Measurements from ENCODE around the gene ZFP28. TPM values are rescaled to one million over a fixed set of nuclear protein-coding genes. Genes with fewer than 3 reads are reported as not detected.

ZFP28 gene
- total and polyA plus RNA-seq, 2 donors from 2014 or later: 3.4 to 11.6 TPM

DNA sequence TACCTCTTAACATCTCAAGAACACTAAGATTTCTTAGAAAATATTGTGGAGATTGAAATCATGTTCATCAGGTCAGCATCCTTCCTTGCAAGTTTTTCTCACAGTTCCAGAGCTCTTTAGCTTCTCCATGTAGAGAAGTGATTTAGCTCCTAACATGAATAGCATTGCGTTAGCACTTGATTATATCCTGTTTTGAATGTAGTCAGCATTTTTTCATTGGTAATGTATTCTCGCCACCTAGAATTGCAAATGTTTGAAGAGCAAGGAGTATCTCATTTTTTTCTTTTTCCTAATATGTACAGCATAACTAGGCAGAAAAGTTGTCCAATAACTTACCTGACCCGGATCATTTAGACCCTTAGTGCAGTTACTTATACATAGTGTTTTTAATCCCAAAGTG is 35.2 kb downstream of the ZFP28 start:
- H3K9me3 ChIP-seq (ENCODE audit: control insufficient read depth in 2 of 3, insufficient read depth in 1 of 3, low read length in 3 of 3): peaks cover 20 to 83% (median 58%) of the 10 kb centered on the region in 3 donors
- intact Hi-C loops (cut with DNase I): no loop called here
- no peak for DNase-seq
- peaks cover 14 to 59% (median 43%) of the 10 kb centered on the region in 3 donors for H3K36me3 ChIP-seq (ENCODE audit: control insufficient read depth in 2 of 3, insufficient read depth in 3 of 3, low read length in 3 of 3)
- H3K4me3 ChIP-seq (ENCODE audit: low read length in 3 of 3): peak overlapping the region in 2 of 3 donors; percentile 7 to 14
- no peak for FAIRE-seq
- H3K27me3 ChIP-seq (ENCODE audit: control insufficient read depth, insufficient read depth, low read length): no peaks in the 10 kb centered on the region
- no peak overlapping the region for H3K27ac ChIP-seq (ENCODE audit: low read depth in 2 of 2, low read length in 2 of 2)
- TF ChIP-seq, protein P1, sequence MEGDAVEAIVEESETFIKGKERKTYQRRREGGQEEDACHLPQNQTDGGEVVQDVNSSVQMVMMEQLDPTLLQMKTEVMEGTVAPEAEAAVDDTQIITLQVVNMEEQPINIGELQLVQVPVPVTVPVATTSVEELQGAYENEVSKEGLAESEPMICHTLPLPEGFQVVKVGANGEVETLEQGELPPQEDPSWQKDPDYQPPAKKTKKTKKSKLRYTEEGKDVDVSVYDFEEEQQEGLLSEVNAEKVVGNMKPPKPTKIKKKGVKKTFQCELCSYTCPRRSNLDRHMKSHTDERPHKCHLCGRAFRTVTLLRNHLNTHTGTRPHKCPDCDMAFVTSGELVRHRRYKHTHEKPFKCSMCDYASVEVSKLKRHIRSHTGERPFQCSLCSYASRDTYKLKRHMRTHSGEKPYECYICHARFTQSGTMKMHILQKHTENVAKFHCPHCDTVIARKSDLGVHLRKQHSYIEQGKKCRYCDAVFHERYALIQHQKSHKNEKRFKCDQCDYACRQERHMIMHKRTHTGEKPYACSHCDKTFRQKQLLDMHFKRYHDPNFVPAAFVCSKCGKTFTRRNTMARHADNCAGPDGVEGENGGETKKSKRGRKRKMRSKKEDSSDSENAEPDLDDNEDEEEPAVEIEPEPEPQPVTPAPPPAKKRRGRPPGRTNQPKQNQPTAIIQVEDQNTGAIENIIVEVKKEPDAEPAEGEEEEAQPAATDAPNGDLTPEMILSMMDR (IDR thresholded peaks at IDR 0.05; ENCODE audit: borderline replicate concordance, extremely low read depth, insufficient read depth): no peak
- H3K4me1 ChIP-seq (ENCODE audit: control insufficient read depth in 2 of 3, insufficient read depth in 2 of 3, low read depth in 1 of 3, low read length in 3 of 3): no peaks in the 10 kb centered on the region
- no peak overlapping the region for H3K9ac ChIP-seq (ENCODE audit: low read length in 3 of 3)

DNA sequence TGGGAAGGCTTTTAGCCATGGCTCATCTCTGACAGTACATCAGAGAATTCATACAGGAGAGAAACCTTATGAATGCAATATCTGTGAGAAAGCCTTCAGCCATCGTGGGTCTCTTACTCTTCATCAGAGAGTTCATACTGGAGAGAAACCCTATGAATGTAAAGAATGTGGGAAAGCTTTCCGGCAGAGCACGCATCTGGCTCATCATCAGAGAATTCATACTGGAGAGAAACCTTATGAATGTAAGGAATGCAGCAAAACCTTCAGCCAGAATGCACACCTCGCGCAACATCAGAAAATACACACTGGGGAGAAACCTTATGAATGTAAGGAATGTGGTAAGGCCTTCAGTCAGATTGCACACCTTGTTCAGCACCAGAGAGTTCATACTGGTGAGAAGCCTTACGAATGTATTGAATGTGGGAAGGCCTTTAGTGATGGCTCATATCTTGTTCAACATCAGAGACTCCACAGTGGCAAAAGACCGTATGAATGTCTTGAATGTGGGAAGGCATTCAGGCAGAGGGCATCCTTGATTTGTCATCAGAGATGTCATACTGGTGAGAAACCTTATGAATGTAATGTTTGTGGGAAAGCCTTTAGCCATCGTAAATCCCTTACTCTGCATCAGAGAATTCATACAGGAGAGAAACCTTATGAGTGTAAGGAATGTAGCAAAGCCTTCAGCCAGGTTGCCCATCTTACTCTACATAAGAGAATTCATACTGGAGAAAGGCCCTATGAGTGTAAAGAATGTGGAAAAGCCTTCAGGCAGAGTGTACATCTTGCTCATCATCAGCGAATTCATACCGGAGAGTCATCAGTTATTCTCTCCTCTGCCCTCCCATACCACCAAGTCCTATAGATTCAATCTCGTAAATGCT is 39.2 kb downstream of the ZFP28 start:
- no peak for FAIRE-seq
- intact Hi-C loops (cut with DNase I): no loop called here
- TF ChIP-seq, protein P1 (IDR thresholded peaks at IDR 0.05; ENCODE audit: borderline replicate concordance, extremely low read depth, insufficient read depth): no peak
- H3K27ac ChIP-seq (ENCODE audit: low read depth in 2 of 2, low read length in 2 of 2): no peak overlapping the region
- H3K9ac ChIP-seq (ENCODE audit: low read length in 3 of 3): no peak overlapping the region
- peaks cover 8 to 42% (median 25%) of the 10 kb centered on the region in 3 donors for H3K36me3 ChIP-seq (ENCODE audit: control insufficient read depth in 2 of 3, insufficient read depth in 3 of 3, low read length in 3 of 3)
- peaks cover 23 to 95% (median 73%) of the 10 kb centered on the region in 3 donors for H3K9me3 ChIP-seq (ENCODE audit: control insufficient read depth in 2 of 3, insufficient read depth in 1 of 3, low read length in 3 of 3)
- H3K4me1 ChIP-seq (ENCODE audit: control insufficient read depth in 2 of 3, insufficient read depth in 2 of 3, low read depth in 1 of 3, low read length in 3 of 3): no peaks in the 10 kb centered on the region
- no peaks in the 10 kb centered on the region for H3K27me3 ChIP-seq (ENCODE audit: control insufficient read depth, insufficient read depth, low read length)
- DNase-seq: no peak
- H3K4me3 ChIP-seq (ENCODE audit: low read length in 3 of 3): peak overlapping the region in 2 of 3 donors; percentile 9 to 44

DNA sequence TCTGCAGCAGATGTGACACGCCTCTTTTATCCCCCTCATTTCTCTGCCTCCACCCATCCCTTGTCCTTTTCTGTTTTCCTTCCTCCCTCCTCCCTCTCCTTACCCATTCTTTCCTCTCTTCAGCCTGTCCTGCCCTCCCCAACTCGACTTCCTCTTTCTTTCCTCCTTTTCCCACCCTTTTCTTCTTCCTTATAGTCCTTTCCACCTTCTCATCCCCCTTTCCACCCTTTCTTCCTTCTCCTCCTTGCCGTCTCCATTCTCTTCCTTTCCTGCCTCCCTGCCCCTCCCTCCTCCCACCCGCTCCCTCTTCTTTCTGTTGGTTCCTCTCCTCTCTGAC is 55.7 kb downstream of the ZFP28 start:
- TF ChIP-seq, protein P1 (IDR thresholded peaks at IDR 0.05; ENCODE audit: borderline replicate concordance, extremely low read depth, insufficient read depth): no peak
- Histone ChIP-seq H3K27ac (ENCODE audit: low read depth in 2 of 2, low read length in 2 of 2) (no peak overlapping the region), H3K27me3 (ENCODE audit: control insufficient read depth, insufficient read depth, low read length) (no peaks in the 10 kb centered on the region), H3K9me3 (ENCODE audit: control insufficient read depth in 2 of 3, insufficient read depth in 1 of 3, low read length in 3 of 3) (peaks cover 0 to 4% (median 0%) of the 10 kb centered on the region in 3 donors), H3K4me1 (ENCODE audit: control insufficient read depth in 2 of 3, insufficient read depth in 2 of 3, low read depth in 1 of 3, low read length in 3 of 3) (peaks cover 4 to 10% (median 8%) of the 10 kb centered on the region in 3 donors), H3K9ac (ENCODE audit: low read length in 3 of 3) (no peak overlapping the region), H3K4me3 (ENCODE audit: low read length in 3 of 3) (peak overlapping the region; percentile 83 to 97 (median 94)), H3K36me3 (ENCODE audit: control insufficient read depth in 2 of 3, insufficient read depth in 3 of 3, low read length in 3 of 3) (no peaks in the 10 kb centered on the region)
- DNase-seq (no peak), FAIRE-seq (no peak)
- intact Hi-C loops (cut with DNase I): no loop called here

Data from kidney (tissue), 14 donors.